HG03521 (cell line): ENCODE data around the gene NTRK1.

Experiments used
- ATAC-seq: cut with Tn5 transposase; IDR thresholded peaks from one replicate; pipeline ENCODE4 v1.9.1; 2021; ENCODE audit warnings: mild to moderate bottlenecking, moderate library complexity; ENCODE audit not compliant: unreplicated experiment

NTRK1 gene

DNA sequence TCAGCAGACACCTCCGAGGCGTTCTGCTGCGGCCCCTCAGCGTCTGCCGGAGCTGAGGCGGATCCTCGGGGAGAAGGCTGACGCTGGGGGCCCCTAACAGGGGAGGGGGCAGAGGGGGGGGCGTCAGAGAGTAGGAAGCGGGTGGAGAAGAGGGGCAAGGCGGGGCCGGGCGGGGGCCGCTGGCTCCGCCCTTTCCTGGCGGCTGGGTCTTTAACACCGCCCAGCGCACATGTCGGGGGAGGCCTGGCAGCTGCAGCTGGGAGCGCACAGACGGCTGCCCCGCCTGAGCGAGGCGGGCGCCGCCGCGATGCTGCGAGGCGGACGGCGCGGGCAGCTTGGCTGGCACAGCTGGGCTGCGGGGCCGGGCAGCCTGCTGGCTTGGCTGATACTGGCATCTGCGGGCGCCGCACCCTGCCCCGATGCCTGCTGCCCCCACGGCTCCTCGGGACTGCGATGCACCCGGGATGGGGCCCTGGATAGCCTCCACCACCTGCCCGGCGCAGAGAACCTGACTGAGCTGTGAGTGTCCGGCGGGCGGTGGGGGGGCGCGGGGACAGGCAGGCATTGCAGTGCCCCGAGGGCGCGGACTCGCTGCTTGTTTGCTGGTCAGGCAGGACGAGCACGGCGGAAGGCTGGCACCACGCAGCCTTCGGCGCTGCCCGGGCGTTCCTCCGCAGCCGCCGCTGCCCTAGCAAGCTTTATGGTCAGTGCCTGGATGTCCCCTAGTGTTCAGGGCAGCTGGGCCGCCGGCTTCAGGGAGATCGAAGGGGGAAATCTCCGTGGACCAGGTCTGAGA is at the start of gene NTRK1:
Gene NTRK1 (plus strand): TSS at position 238 of the 796 bp plus-strand sequence. CDS start 70 bp downstream, at position 308.
- no peak for ATAC-seq

- ATAC-seq, result no peak
These were observed 49.5 kb upstream of the NTRK1 start for GRCh38 chr1:156811168-156811567.

GRCh38 chr1:156812293-156812990 is 48.2 kb upstream of the NTRK1 start:
- no peak for ATAC-seq

- no peak for ATAC-seq
These were observed 47.4 kb upstream of the NTRK1 start for GRCh38 chr1:156813298-156813697.

DNA sequence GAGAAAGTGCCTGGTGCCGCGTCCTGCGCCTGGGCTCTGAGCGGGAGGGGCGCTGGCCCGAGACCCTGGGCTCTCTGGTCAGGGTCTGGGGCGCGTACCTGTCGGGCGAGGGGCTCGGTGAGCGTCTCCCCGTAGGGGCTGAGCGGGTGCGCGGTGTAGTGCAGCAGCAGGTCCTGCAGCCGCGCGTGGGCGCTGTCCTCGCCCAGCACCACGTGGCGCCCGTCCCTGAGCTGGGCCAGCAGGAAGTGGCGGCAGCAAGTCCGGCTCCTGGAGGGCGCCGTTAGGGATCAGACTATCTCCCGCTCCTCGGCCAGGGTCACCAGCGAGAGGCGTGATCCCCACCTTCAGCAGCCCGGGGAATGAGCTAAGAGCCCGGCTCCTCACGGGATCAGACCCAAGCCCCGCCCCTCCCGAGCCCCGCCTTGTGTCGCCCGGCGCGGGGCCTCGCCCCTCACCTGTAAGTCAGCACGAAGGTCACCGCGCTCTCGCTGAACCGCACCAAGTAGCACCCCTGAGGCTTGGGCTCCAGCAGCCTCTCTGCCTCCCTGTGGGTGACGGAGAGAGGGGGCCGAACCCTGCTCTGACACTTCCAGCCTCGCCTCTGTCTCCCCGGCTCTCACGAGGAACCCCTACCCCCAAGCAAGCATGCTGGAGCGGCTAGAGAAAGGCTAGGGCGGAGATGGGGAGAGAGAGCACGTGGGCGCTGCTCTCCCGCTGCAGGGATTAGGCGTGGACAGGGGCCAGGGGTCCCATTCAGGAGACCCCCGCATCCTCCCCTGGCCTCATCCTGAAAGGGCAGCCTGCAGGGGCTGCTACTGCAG is 46.7 kb upstream of the NTRK1 start:
- peak; percentile 36 for ATAC-seq

GRCh38 chr1:156814571-156815260 is 45.9 kb upstream of the NTRK1 start:
- no peak for ATAC-seq

- no peak for ATAC-seq
These were observed 45.3 kb upstream of the NTRK1 start for GRCh38 chr1:156815307-156815826.

- ATAC-seq, result no peak
These were observed 44.7 kb upstream of the NTRK1 start for GRCh38 chr1:156815961-156816422.

DNA sequence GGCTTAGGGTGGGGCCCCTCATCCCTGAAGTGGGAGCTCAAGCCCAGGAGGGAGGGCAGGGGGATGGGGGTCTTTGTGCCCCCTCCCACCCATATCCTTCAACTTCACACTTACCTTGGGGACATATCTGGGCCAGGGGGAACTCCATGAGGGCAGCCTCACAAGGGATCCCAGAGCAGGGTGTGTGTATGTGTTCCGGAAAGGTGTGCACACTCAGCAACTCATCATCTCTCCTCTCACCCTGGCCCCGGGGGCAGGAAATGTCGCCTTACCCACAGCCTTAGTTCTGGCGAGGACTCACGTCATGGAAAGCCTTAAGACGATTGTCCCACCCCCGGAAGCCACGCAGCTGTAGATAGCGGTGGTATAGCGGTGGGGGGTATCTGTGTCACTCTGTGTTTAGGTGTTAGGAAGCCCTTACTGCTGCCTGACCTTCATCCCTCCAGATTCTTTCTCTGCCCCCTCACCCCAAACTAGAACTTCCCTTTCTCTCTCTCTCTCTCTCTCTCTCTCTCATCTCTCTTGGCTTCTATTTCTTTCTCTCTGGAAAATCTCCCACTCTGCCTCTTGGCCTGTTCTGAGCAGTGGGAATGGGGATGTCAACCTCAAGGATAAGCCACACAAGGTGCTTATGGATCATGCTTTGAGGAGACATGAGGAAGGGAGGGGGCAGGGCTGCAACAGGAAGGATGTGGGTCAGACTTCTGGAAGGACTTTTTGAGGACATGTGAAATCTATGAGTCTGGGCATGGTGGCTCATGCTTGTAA is 43.9 kb upstream of the NTRK1 start, which contains the start of gene SH2D2A:
Gene SH2D2A (minus strand): TSS at position 288 of the 768 bp plus-strand sequence. CDS start 140 bp downstream, at position 148.
- ATAC-seq, result peak; percentile 91

DNA sequence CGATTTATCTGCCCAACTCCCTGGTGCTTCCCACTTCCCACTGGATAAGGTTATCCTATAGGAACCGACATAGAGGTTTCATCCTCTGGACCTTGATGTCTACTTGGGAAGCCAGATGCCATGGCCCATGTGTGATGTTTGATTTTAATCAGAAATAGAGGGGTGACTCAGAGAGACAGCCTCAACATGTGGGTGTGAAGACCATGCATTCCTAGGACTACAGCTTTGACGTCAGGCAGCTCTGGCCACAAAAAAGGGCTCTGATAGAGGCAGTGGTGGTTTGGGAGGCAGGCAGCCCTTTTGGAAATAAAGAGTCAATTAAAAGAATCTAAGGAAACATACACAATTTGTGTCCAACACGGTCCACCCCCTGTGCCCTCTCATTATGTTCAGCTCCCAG is 38.9 kb upstream of the NTRK1 start:
- no peak for ATAC-seq

DNA sequence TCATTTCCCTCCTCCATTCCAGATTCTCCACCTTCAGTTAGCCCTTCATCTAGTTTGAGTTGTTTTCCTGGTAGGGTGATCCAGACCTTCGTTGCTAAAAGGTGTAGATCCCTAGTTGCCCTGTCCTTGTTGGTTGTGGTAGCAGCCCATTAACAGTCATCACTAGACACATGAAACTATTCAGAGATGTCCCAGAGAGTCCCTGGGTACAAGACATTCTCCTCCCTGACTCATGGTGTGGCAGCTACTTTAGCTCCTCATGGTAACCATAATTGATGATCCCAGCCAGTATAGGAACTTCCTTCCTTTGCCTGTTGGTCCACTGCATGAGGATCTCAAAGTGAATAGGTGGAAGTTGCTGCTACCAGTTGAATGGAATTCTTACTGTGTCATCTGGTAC is 38.0 kb upstream of the NTRK1 start:
- no peak for ATAC-seq

DNA sequence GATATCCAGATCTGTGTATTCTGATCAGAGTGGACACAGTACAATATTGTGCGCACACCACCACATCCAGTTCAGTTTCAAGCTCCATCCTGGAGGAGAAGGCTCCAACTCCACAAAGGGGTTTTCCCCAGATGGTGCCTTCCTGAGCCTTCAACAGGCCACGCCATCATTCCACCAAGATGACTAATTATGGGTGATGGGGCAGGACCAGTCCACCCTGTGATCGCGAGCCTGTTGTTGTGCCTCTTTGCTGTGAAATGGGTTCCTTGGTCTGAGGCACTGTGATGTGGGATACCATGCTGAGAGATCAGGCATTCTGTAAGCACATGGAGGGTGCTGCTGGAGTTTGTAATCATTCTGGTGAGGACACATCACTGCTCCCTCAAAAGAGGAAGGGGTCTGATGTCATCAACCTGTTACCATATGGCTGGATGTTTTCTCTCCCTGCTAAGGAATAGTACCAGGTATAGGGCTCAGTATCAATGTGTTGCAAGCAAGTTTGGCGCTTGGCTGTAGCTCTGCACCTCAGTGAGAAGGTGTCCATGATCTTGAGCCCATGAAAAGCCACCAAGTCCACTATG is 37.4 kb upstream of the NTRK1 start:
- no peak for ATAC-seq

- no peak for ATAC-seq
These were observed 34.0 kb upstream of the NTRK1 start for GRCh38 chr1:156826630-156827029.

DNA sequence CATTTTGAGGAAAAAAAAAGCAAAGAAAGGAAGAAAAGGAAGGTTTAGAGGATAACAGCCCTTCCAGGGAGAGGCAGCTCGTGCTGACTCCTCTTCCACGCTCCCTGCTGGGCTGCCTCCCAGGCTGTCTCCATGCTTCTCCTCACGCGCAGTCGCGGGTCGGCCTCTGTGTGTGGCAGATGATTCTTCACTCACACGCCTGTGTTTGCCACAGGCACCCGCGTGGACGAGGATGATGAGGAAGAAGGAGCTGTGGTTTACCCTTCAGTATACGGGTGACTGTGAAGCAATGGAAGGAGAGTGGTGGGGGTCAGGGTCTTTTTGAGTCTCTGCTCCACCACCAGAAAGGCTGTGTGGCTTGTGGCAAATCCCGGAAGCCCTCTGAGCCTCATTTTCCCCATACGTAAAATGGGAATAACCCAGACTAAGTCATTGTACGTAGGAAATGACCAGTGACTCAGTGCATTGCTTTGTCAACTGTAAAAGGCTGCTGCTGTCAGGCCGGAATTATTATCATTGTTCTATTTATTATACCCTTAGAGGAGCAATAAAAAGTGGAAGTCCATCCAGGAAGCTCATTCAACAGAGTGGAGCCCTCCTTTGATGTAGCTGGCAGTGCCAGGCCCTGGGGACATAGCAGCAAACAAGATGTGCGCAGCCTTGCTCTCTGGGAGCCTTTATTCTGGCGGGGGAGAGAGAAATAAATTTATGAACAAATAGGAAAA is 32.1 kb upstream of the NTRK1 start:
- ATAC-seq, result no peak

GRCh38 chr1:156832434-156832833 is 28.2 kb upstream of the NTRK1 start:
- ATAC-seq, result no peak

GRCh38 chr1:156833603-156834002 is 27.1 kb upstream of the NTRK1 start:
- no peak for ATAC-seq

- no peak for ATAC-seq
These were observed 26.3 kb upstream of the NTRK1 start for GRCh38 chr1:156834322-156834721.

DNA sequence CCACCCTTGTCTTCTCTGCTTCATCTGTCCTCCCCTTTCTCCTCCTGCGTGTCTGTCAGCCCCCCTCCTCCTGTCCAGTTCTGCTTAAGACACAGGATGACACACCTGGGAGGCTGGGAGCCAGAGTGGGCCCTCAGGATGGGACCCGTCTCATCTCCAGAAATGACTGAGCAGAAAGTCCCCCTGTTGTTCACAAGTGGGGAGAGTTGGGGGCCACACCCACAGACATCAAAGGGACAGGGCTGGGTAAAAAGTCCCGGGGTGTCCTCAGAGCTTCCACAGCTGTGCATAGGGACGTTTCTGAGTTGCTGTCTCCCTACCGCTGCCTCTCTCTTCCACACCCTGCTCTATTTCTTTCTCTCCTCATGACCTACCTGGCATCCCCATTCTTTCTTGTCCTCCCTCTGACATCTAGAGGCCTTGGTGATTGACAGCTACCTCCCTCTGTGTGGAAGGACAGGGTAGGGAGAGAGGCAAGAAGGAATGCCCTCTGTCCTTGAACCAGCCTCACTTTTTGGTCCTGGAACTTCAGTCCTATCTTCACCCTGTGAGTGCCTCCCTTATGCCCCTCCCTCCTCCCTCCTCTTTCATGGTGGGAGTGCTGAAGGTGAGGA is 24.5 kb upstream of the NTRK1 start:
- no peak for ATAC-seq
